Suprapubic skin (tissue), 4 donors: ENCODE results near the gene LRRC18. TPM values are rescaled to one million over a fixed set of nuclear protein-coding genes. Genes with fewer than 3 reads are reported as not detected.

ENCODE experiments used
- DNase-seq, 2 donors: peaks; one replicate each; pipeline ENCODE4 v3.0.0-alpha.2; 2019; ENCODE audit warnings: low spot score in 2 of 2
- H3K27ac ChIP-seq: fragments of 200-600 bp; sonication (generic); one replicate; pipeline ENCODE4 v1.5.1; 2019
- H3K27me3 ChIP-seq: fragments of 200-600 bp; sonication (generic); one replicate; pipeline ENCODE4 v1.5.1; 2019
- H3K36me3 ChIP-seq: fragments of 200-600 bp; sonication (generic); one replicate; pipeline ENCODE4 v1.5.1; 2019
- H3K4me1 ChIP-seq: fragments of 200-600 bp; sonication (generic); one replicate; pipeline ENCODE4 v1.5.1; 2019
- H3K4me3 ChIP-seq: fragments of 200-600 bp; sonication (generic); one replicate; pipeline ENCODE4 v1.5.1; 2019; ENCODE audit warnings: mild to moderate bottlenecking
- H3K9me3 ChIP-seq: fragments of 200-600 bp; sonication (generic); one replicate; pipeline ENCODE4 v1.5.1; 2019
- EP300 ChIP-seq: sonication (generic); formaldehyde crosslinking; IDR thresholded peaks from one replicate; pipeline ENCODE4 v1.6.1; 2017; ENCODE audit warnings: antibody characterized with exemption
- POLR2A ChIP-seq, 2 donors: fragments of 450-650 bp; IDR thresholded peaks; one replicate each; pipeline ENCODE4 v1.6.1; 2017; ENCODE audit warnings: antibody characterized with exemption in 2 of 2, mild to moderate bottlenecking in 2 of 2, moderate library complexity in 2 of 2
- POLR2AphosphoS5 ChIP-seq, 3 donors: sonication (generic); formaldehyde crosslinking; IDR thresholded peaks; one replicate each; pipeline ENCODE4 v1.6.1; 2017; ENCODE audit warnings: antibody characterized with exemption in 3 of 3
- WGBS: methylation state at CpG from one replicate; pipeline ENCODE4 v1.1.5; 2018; 5-methylcytosine and 5-hydroxymethylcytosine counted together
- total RNA-seq, 4 donors: library from RNA; depleted of rRNA; stranded (reverse); fragments of >200 nt; gene quantifications; one replicate each; pipeline ENCODE4 v1.1.0, GENCODE V29; 2016
- TF ChIP-seq, protein P1 (sequence below), 2 donors: fragments of 200-600 bp in 1 of 2; fragments of 450-650 bp in 1 of 2; sonication (generic) in 1 of 2; IDR thresholded peaks; one replicate each; pipeline ENCODE4 v1.5.1; 2016 to 2019; ENCODE audit warnings: antibody characterized with exemption in 2 of 2, mild to moderate bottlenecking in 1 of 2, moderate library complexity in 1 of 2

The LRRC18 gene
- total RNA-seq, 4 donors from 2014 or later: not detected

DNA sequence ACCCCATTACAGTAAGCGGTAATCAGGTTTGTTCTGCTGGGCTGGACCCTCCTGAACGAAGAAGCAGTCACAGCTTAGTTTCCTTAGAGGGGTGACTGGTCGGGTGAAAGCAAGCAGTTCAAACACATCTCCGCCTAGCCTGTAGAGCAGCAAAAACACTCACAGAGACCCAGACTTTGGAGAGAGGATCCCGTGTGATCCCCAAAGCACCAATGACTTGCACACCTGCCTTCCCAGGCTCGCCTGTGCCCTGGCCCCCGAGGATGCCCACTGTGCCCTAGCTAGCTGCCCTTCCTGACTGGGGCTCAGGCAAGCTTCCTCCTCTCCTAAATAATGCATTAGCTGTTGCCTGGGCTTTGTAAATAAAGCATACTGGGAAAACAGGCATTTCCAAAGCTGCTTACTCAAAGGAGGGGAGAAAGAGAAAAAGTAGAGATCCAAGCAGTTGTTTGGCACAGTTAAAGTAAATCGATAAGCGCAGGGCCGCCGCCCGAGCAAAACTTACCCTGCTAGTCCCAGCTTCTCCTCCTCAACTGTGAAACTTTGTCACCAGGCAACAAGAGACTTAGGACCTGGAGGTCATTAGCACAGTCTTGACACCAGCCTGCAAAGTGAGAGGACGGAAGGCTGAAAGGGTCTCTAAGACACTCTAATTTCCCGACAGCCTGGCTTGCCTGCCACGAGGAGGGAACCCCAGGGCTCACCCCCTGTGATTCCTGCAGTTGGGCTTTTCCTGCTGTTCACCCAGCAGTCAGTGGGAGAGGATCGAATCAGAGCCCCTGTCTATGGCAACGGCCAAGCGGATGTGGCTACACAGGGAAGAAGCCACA, 4.8 kb downstream of the LRRC18 start:
- H3K4me1 ChIP-seq: no peaks in the 10 kb centered on the region
- H3K27me3 ChIP-seq: no peaks in the 10 kb centered on the region
- H3K36me3 ChIP-seq: no peaks in the 10 kb centered on the region
- no peaks in the 10 kb centered on the region for H3K9me3 ChIP-seq
- H3K27ac ChIP-seq: no peak overlapping the region
- H3K4me3 ChIP-seq: no peak overlapping the region
- WGBS: 64% methylated on average over 16 of the region's 18 CpGs
- no peak for TF ChIP-seq POLR2AphosphoS5 (IDR thresholded peaks at IDR 0.05)
- TF ChIP-seq, protein P1, sequence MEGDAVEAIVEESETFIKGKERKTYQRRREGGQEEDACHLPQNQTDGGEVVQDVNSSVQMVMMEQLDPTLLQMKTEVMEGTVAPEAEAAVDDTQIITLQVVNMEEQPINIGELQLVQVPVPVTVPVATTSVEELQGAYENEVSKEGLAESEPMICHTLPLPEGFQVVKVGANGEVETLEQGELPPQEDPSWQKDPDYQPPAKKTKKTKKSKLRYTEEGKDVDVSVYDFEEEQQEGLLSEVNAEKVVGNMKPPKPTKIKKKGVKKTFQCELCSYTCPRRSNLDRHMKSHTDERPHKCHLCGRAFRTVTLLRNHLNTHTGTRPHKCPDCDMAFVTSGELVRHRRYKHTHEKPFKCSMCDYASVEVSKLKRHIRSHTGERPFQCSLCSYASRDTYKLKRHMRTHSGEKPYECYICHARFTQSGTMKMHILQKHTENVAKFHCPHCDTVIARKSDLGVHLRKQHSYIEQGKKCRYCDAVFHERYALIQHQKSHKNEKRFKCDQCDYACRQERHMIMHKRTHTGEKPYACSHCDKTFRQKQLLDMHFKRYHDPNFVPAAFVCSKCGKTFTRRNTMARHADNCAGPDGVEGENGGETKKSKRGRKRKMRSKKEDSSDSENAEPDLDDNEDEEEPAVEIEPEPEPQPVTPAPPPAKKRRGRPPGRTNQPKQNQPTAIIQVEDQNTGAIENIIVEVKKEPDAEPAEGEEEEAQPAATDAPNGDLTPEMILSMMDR (IDR thresholded peaks at IDR 0.05): no peak
- no peak for TF ChIP-seq POLR2A (IDR thresholded peaks at IDR 0.05)
- no peak for TF ChIP-seq EP300
- DNase-seq: peak in 1 of 2 donors; percentile 40

DNA sequence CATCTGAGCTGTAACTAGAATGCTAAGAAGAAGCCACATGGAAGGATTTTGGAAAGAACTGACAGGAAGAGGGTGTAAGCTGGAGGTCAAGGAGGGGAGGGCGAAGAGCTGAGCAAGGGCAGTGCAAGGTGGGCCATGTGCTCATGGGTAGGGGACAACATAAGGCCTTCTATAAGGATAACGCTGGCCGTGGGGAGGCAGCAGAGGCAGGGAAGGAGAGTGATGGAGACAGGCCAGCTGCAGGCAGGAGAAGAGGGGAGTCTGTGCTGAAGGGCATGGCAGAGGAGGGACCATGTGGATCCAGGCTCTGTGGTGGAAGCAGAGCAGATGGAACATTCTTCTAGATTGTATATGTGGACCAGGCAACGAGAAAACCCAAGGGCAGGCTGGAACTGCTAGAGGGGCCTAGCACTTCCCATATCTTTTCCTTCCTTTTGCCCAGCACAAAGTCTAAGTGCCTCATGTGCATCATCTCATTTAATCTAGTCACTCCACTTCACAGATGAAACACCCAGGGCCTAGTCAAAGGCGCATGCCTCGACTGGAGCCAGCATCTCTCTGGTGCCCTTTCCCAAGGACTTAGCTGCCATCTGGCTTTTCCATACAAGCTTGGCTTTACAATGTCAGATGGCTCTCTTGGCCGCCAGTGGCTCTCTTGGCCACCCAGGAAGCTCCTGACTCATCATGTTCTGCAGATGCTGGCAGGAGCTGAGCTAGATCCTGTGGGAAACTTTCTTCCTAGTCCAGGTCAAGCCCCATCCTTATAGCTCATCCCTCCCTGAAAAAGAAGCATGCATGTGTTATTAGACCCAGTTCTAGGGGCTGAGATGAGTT, 6.6 kb downstream of the LRRC18 start:
- TF ChIP-seq EP300 (no peak), POLR2AphosphoS5 (IDR thresholded peaks at IDR 0.05) (no peak), POLR2A (IDR thresholded peaks at IDR 0.05) (no peak)
- TF ChIP-seq, protein P1 (IDR thresholded peaks at IDR 0.05): no peak
- no peaks in the 10 kb centered on the region for H3K36me3 ChIP-seq
- 81% methylated on average over 7 of the region's 7 CpGs for WGBS
- no peak for DNase-seq
- H3K4me3 ChIP-seq: no peak overlapping the region
- H3K9me3 ChIP-seq: no peaks in the 10 kb centered on the region
- no peaks in the 10 kb centered on the region for H3K27me3 ChIP-seq
- no peak overlapping the region for H3K27ac ChIP-seq
- H3K4me1 ChIP-seq: no peaks in the 10 kb centered on the region

DNA sequence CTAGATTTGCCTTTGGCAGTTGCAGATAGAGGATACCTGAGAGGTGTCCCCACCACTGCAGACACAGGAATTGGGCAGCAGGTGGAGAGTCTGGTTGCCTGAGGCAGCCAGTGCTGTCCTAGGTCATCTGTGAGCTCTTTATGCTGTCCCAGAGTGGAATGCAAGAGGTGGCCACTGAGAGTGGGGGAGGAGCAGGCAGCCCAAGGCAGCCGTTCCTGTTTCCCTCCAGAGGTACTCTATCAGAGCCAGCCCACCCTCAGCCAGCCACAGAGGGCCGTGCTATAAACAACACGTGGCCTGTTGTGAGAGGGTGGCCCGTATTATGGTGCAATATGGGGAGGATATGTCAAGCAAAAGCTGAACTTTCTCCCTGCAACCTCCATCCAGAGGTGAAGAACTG, 8.5 kb downstream of the LRRC18 start:
- H3K27me3 ChIP-seq: no peaks in the 10 kb centered on the region
- TF ChIP-seq, protein P1 (IDR thresholded peaks at IDR 0.05): no peak
- TF ChIP-seq POLR2A (IDR thresholded peaks at IDR 0.05): no peak
- TF ChIP-seq POLR2AphosphoS5 (IDR thresholded peaks at IDR 0.05): no peak
- no peak for TF ChIP-seq EP300
- H3K27ac ChIP-seq: no peak overlapping the region
- no peaks in the 10 kb centered on the region for H3K36me3 ChIP-seq
- 64% methylated on average over 4 of the region's 4 CpGs for WGBS
- no peaks in the 10 kb centered on the region for H3K9me3 ChIP-seq
- no peaks in the 10 kb centered on the region for H3K4me1 ChIP-seq
- no peak for DNase-seq
- H3K4me3 ChIP-seq: no peak overlapping the region

GRCh38 chr10:48929413-48929990, 10.1 kb downstream of the LRRC18 start:
- 75% methylated on average over 5 of the region's 5 CpGs for WGBS
- no peak overlapping the region for H3K4me3 ChIP-seq
- DNase-seq: no peak
- no peaks in the 10 kb centered on the region for H3K27me3 ChIP-seq
- TF ChIP-seq EP300 (no peak), POLR2A (IDR thresholded peaks at IDR 0.05) (no peak)
- H3K9me3 ChIP-seq: no peaks in the 10 kb centered on the region
- no peak overlapping the region for H3K27ac ChIP-seq
- H3K4me1 ChIP-seq: no peaks in the 10 kb centered on the region
- no peaks in the 10 kb centered on the region for H3K36me3 ChIP-seq

DNA sequence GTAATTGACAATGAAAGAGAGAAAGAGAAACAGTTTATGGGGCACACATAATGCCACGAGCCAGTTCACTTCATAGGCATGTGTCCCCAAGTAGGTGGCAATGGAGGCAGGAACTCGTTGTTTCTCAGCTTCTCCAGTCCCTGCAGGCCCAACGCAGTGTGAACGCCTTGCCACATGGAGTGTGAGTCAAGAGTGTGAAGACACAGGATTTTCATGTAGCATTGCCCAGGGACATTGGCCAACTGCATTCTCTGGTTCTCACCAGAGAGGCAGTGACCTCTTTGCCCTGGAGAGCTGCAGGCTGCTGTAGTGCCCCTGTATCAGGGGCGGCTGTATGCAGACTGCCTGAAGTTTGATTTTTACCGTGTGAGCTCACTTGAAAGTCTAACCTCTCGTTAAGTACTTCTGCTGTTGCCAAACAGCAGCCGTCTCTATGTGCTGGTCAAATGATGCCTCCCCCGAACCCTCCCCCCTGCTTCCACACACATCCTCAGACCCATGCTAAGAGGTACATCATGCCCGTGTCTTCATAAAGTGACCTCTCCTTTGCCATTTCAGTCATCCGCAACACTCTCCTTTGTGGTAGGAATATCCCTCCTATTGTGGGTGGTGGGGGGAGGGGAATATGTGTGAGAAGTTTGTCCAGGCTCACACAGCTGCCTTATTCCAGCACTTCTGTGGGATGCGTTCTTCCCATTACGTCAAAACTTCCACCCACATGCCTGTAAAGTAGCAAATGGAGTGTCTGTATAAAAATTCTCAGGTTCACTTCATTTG, 12.7 kb downstream of the LRRC18 start:
- no peaks in the 10 kb centered on the region for H3K9me3 ChIP-seq
- H3K36me3 ChIP-seq: no peaks in the 10 kb centered on the region
- no peak overlapping the region for H3K4me3 ChIP-seq
- no peak overlapping the region for H3K27ac ChIP-seq
- 84% methylated on average over 13 of the region's 13 CpGs for WGBS
- H3K4me1 ChIP-seq: no peaks in the 10 kb centered on the region
- TF ChIP-seq POLR2A (IDR thresholded peaks at IDR 0.05) (no peak), POLR2AphosphoS5 (IDR thresholded peaks at IDR 0.05) (no peak), EP300 (no peak)
- TF ChIP-seq, protein P1 (IDR thresholded peaks at IDR 0.05): no peak
- no peaks in the 10 kb centered on the region for H3K27me3 ChIP-seq
- DNase-seq: no peak
